HL-60/S4 treated with phorbol 12-myristate 13-acetate at 8.2 ng/mL for 4 days and 3 days (cell line): ENCODE data around the gene PIGU.
"Not testable (repeated sequence)": the region's sequence is repeated elsewhere in the genome, so short reads cannot be mapped to it uniquely, and the experiment has no call there.

Experiments
- in situ Hi-C: fragments of 300-500 bp; cut with MboI; formaldehyde crosslinking; loops from 2 replicates; pipeline ENCODE4 v1.15.0; 2022; ENCODE audit warnings: low sequenced_read_pairs

PIGU gene, protein sequence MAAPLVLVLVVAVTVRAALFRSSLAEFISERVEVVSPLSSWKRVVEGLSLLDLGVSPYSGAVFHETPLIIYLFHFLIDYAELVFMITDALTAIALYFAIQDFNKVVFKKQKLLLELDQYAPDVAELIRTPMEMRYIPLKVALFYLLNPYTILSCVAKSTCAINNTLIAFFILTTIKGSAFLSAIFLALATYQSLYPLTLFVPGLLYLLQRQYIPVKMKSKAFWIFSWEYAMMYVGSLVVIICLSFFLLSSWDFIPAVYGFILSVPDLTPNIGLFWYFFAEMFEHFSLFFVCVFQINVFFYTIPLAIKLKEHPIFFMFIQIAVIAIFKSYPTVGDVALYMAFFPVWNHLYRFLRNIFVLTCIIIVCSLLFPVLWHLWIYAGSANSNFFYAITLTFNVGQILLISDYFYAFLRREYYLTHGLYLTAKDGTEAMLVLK

DNA sequence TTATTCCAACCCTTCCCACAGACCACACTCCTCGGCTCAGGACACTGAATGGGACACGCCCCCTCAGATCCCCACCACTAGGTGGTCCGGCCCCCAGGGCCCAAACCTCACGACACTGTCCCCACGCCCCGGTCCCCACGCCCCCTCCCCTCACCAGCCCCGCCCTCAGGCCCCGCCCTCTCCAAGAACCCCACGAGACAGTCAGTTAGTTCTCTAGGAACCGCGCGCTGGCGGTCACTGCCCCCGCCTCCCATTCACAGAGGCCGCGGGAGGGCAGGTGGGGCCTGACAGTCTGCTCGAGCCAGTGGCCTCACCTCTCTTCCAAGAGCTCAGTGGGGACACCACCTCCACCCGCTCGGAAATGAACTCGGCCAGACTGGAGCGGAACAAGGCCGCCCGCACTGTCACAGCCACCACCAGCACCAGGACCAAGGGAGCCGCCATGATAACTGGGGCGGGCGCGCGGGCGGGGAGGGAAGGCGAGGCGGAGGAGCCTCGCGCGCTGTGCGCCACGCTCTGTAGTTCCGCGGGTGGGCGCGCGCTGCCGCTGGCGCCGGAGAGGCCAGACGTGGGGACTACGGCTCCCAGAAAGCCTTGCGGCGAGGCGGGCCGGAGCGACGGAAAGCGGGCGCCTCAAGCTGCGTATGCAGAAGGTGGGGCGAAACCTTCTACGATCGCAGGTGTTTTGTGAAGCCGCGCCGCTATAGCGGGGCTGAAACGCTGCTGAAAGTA, at the start of gene PIGU:
TSS of gene PIGU (minus strand) at position 451 of the 732 bp plus-strand sequence. CDS start at position 444, 7 bp downstream.
- in situ Hi-C loops, result no loop called here

DNA sequence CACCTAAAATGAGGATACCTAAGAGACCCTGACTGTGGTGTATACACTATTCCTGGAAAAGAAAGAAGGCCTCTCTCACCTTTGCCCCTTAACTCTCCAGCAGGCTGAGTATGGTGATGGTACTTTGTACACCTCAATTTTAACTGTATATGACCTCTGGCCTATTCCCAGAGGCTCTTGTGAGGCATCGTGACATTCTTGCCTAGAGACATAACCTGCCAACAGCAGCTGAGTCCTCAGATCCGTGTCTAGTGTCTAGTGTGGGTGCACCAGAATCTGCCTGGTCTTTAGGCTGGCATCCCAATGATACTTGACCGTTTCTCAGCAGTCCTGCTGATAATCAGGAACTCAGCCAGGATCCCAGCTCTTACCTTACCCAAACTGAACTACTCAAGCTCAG, 47.3 kb upstream of the PIGU start:
- in situ Hi-C loops, result no loop called here

DNA sequence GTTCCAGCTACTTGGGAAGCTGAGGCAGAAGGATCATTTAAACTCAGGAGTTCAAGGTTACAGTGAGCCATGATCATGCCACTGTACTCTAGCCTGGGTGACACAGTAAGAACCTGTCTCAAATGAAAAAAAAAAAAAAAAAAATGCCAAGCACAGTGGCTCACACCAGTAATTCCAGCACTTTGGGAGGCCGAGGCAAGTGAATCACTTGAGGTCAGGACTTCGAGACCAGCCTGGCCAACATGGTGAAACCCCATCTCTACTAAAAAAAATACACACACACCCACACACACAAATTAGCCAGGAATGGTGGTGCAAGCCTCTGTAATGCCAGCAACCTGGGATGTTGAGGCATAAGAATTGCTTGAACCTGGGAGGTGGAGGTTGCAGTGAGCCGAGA, 45.7 kb upstream of the PIGU start:
- in situ Hi-C loops, result not testable (repeated sequence)

DNA sequence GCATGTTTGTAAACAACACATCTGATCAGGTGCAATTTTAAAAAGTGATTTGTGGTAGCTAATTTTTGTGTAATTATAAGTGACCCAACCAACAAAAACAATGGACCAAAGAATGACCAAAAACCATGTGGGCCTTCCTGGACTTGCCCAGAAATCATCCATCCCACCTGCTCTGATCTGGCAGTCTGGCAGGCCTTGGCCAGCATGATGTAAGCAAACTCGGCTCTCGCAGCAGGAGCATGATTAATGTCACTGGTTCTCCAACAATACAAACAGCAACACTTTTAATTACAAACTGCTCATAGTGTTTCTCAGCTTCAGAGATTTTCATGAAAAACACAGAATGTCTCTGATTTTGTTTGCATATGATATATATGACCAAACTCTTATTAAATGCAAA, 43.4 kb upstream of the PIGU start:
- in situ Hi-C loops, result no loop called here

DNA sequence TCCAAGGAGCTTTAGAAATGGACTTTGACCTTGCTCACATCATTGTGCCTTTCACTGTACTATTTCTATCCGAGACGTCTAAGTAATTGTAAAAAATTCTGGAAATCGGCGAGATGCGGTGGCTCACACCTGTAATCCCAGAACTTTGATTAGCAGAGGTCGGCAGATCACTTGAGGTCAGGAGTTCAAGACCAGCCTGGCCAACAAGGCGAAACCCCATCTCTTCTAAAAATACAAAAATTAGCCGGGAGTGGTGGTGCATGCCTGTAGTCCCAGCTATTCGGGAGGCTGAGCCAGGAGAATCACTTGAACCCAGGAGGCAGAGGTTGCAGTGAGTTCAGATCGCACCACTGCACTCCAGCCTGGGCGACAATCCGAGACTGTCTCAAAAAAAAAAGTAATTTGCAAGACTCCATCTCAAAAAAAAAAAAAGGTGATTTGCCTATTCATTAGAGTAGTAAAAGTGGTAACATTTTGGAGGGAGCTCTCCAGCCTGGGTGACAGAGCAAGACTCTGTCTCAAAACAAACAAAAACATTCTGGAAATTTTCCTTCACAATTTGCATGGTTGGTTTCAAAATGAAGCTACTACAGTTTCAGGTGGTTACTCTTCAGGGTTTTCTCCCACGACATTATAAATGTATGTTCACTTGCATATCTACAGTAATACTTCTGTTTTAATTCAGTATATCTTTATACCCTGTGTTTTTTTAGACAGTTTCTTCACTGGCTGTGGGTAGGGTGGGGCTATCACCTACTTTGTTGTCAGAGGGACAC, 42.5 kb upstream of the PIGU start:
- in situ Hi-C loops, result not testable (repeated sequence)

DNA sequence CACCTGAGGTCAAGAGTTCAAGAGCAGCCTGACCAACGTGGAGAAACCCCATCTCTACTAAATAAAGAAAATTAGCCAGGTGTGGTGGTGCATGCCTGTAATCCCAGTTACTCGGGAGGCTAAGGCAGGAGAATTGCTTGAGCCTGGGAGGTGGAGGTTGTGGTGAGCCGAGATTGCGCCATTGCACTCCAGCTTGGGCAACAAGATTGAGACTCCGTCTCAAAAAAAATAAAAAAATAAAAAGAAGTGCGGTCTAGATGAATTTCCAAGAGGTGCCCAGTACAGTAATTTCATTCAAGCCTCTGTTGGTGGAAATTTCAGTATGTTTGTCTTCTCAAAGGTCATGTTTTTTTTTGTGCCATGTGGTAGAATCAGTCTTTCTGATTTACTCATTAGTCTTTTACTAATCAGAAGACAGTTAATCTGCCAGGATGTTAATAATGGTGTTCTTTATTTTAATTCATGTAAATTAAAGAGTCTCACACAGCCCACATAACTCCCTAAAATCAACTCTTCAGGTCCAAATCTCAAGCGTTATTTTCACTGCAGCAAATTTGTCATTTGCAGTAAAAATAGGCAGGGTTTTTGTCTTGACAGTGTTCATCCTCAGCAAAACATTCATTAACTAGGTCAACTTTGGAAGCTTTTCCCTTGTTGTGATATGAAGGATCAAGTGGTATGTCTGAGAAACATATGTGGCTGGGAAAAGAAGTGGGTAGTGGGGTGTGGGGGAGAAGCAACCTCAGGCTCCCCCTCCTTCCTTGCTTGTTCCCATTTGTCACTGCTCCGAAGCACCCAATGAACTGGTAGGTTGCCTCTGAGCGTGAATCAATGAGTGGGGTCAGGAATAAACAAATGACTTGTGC, 40.6 kb upstream of the PIGU start:
- in situ Hi-C loops, result no loop called here

DNA sequence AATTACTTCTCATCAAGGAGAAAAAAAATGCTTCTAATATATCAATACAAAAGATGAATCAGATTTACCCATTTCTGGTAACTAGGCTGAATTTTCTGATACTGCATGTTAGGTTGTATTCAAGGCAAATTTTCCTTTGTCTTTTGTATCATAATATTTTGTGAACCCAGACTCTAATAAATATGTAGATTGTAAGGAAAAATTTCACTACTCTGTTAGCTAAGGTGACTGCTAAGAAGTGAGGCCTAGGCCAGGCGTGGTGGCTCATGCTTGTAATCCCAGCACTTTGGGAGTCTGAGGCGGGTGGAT, 40.0 kb upstream of the PIGU start:
- in situ Hi-C loops, result no loop called here

DNA sequence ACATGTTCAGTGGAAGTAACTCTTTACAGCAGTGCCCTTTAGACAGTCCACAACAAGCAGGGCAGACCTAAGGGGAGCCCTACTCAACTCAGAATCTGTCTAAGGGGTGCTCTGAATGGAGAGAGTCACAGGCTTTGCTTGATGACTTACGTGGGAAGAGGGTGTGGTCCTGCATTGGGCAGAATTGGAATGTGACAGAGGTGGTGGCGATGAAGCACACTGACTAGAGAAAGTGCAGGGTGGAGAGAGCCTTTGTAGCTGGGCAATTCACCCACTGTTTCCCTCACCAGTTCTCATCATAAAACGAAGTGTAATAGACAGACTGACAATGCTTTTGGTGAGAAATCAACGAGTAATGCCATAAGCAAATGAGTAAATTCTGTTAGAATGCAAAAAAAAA, 38.5 kb upstream of the PIGU start:
- in situ Hi-C loops, result no loop called here

DNA sequence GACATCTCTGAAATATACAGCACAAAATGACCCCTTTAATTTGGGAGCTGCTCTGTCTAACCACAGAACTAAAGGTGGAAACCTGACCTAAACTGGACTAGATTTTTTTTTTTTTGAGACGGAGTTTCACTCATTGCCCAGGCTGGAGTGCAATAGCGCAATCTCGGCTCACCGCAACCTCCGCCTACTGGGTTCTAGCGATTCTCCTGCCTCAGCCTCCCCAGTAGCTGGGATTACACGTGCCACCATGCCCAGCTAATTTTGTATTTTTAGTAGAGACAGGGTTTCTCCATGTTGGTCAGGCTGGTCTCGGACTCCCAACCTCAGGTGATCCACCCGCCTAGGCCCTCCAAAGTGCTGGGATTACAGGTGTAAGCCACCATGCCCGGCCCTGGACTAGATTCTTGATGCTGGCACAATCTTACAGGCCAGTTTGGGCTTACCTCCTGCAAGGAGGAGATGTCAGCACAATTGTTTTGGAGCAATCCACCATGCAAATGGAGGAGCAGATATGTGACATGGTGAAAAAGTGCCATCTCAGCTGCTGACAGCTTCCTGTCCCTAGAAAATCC, 37.1 kb upstream of the PIGU start:
- in situ Hi-C loops, result not testable (repeated sequence)

DNA sequence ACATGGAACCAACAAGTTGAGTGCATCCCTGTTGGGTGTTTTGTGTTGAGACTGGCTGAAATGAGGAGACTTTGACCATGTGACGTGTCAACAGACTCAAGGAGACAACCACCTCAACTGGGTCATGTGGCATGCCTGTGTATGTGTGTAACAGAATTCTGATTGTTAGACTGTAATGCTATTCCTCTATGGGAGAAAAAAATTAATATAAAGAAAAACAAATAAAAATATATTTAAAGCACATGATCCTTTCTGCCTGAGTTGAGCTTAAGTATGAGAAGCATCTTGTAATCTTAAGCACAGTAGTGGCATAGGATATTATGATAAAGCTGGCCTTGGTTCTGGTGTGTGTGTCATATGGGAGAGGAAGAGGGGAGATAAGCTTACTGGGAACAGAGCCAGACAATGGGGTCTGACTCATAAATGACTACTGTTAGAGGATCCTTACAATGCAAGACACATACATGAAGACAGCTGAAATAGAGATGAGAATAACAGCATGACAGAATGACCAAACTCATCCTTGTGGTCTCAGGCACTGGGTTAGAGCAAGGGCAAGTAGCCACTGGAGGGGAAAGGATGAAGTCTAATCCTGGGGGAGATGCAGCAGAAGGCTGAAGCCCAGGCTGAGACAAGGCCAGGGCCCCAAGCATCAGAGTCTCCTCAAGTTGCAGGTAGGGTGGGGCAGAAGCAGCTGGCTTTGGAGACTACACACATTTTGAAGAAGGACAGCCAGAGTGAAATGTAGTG, 36.5 kb upstream of the PIGU start:
- in situ Hi-C loops, result no loop called here

DNA sequence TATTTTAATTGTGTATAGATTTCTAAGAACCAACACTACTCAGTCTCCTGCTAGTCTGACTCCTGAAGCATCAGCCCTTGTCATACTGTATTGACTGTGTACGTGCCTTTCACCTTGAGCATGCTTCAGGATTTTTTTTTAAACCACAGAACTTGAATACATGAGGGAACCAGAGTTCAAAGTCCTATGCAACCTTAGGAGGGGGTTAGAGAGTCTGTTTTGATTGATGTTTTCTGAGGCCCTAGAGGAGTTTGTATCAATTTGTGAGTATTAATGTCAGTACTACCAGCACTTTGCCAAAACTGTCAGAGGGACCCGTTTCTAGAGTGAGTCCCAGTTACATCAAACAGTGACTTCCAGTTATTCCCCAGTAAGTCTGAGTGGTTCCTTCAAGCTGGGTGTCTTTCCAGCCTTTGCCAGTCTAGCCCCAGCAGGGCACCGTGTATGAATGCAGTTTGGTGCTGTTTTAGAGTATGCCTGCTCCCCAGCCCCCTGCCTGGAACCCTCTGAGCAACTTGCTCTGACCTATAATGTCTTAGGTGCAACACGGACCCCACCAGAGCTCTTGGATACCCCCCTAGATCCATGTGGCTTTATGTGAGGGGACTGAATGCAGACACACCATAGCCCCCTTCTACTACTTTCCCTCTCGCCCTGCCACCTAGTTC, 35.8 kb upstream of the PIGU start:
- in situ Hi-C loops, result no loop called here

DNA sequence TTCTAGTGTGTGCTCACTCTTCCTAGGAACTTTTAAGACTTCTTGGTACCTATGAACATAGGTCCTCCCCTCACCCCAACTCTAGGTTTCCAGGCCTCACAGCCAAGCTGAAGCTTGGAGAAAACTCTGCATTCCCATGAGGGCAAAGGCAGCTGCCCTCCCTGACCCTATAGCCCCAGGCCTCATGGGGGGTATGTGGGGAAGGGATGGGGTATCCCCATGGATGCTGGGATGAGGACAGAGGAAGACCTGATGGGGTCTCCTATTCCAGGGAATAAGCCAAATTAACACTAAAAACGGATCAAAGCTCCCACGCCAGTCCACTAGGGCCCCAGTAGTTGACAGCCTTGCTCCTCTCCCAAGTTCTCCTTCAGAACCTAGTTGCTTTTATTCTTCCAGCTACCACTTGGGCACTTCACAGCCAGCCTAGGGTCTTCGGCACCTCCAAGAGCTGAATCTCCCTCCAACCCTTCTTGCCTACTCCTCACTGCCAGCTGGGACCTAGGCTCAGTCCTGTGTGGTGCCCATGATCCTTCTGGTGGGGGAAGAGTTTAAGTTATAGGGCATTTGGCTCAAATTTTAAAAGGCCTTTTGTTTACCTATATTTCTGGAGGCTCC, 35.0 kb upstream of the PIGU start:
- in situ Hi-C loops, result no loop called here

DNA sequence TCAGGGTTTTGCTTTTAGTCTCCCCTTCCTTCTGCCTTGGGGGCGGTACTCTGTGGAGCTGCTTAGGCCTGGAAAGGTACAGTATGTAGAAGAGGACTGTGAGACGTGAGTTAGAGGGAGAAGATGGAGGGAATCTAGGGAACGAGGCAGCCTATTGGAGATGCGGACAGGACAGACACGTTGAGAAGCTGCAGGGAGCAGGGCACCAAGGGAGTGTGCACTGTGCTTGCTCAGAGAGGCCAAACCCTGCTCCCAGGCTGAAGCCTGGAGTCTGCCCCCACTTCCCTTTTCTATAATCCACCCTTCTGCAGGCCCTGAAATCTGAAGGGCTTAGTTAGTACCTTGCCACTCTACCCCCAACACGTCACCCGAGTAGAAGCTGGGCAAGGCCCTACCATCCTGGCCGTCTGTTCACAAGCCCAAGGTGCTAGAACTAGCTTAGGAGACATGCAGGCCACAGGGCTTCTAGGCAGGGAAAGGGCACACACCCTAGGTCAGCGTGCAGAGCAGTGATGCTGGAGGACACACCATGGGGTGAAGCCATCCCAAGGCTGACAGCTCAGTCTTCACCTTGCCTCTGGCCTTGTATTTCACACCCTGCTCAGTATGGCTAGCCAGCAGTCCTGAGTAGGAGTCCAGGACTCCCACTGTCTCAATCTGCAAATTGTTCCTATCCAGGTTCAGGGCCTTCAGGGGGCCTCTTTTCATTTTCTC, 34.1 kb upstream of the PIGU start:
- in situ Hi-C loops, result no loop called here

DNA sequence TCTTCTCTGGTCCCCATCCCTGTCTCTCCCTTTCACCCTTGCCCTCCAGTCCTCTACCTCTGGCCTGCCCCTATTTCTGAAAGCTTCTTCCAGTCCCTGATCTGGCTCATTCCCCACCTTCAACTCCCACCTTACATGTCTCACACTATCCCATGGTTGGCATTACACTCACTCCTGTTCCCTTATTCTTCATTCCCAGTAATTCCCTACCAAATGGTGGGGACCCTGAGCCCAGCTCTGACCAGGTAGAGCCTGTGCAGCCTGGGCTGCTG, 33.6 kb upstream of the PIGU start:
- in situ Hi-C loops, result no loop called here

DNA sequence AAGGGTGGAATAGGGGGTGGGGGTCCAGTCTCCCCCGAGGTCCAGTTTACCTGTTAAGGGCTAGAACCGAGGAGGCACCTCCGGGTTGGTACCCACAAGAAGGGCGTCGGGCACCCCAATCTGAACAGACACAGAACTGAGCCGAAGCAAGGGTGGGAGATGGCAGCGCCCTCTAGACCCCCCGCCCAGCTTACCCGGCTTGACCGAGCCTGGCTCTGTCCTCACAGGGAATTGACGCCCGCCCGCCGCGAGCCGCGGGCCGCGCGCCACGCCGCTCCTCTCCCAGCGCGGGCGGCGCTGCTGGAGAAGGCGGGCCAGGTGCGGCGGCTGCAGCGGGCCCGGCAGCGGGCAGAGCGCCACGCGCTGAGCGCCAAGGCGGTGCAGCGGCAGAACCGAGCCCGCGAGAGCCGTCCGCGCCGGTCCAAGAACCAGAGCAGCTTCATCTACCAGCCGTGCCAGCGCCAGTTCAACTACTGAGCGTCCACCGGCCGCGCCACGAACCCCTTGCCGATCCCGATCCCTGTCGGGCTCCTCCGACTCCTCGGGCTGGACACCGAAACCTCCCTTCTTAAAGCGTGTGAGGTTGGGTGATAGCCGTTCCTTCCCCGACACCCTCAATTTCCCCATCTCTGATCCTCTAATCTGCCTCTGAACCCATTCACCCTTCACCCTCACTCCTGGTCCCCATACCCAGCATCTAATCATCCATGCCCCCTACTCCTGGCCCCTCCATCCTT, 33.1 kb upstream of the PIGU start:
- in situ Hi-C loops, result no loop called here

DNA sequence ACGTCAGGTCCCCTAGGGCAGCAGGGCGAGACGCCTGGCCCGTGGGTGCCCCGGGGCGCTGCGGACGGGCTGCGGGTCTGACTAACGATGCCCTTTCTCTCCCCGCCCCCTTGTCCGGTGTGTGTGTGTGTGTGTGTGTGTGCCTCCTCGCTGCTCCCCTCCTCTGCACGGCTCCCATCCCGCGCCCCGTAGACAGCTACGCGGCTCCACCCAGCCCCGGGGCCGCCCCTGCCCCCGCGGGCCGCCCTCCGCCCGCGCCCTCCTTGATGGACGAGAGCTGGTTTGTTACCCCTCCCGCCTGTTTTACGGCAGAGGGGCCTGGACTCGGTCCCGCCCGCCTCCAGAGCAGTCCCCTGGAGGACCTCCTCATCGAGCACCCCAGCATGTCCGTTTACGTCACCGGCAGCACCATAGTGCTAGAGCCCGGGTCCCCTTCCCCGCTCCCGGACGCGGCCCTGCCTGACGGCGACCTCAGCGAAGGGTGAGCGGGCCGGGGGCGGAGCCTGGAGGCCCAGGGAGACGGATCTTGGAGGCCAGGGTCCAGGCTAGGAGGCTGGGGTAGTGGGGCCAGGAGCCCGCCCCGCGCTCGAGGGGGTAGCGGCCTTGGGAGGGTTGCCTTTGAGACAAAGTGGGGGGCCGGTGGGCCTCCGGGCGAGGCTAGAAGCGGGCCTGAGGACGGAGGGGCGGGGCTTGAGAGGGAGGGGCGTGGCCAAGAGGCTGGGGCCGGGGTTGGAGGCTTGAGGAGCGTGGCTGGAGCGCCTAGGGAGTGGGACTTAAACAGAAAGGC, 32.3 kb upstream of the PIGU start:
- in situ Hi-C loops, result no loop called here

DNA sequence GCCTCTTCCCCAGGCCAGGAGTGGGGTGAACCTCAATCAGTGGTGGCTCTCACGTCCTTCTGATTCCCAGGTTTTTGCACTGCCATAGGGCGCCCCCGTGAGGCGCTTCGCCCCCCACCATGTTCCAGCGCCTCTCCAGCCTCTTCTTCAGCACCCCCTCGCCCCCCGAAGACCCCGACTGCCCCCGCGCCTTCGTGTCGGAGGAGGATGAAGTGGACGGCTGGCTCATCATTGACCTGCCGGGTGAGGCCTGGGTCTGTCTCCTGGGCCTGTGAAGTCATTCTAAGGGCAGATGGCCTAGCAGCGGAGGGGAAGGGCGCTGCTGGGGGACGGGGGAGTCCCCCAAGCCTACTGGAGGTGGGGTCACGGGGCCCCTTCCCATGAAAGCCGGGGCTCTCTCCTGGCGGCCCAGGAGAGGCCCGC, 31.7 kb upstream of the PIGU start:
- in situ Hi-C loops, result no loop called here
